ENCODE data around the gene RAPGEF4. TPM values are rescaled to one million over a fixed set of nuclear protein-coding genes. Genes with fewer than 3 reads are reported as not detected.

Gene RAPGEF4
- total and polyA plus RNA-seq, 2 donors (not counting 1 experiment from before 2014, with no cell fraction given), result 0.22 to 0.30 TPM

DNA sequence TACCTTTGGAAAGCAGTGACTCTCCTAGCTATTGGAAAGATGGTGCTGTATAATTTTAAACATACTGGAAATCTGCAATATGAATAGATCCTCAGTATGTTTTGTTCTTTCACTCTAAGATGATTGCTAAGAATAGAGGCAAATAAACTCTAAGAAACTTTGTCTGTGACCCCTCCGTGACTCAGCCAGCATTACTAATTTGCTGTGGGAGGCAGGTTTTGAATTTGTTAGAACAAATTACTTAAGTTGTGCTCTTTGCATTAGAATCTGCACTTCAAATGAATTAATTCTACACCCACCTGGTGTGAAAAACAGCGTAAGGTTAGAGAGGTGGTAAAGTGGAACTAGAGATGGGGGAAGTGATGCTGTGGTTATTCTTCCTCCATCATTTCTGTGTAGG, 142.2 kb downstream of the RAPGEF4 start:
- no peaks in the 10 kb centered on the region for H3K79me2 ChIP-seq (ENCODE audit: control insufficient read depth, insufficient read depth, low read length)
- H3K27me3 ChIP-seq (replicated peaks in 1 of 4; ENCODE audit: control extremely low read depth in 1 of 4, control insufficient read depth in 3 of 4, insufficient read depth in 4 of 4, low read length in 3 of 4), result peaks cover 0 to 2% (median 0%) of the 10 kb centered on the region in 4 experiments
- CTCF ChIA-PET, result no interaction called here
- no peaks in the 10 kb centered on the region for H3K4me1 ChIP-seq (ENCODE audit: control insufficient read depth in 2 of 2, insufficient read depth in 2 of 2, low read length in 2 of 2)
- H3K36me3 ChIP-seq (replicated peaks in 1 of 2; ENCODE audit: control extremely low read depth in 1 of 2, control insufficient read depth in 1 of 2, extremely low read depth in 1 of 2, insufficient read depth in 2 of 2, low read length in 1 of 2), result no peaks in the 10 kb centered on the region
- H3K4me2 ChIP-seq (replicated peaks; ENCODE audit: low read depth, low read length, poor library complexity, severe bottlenecking), result no peak overlapping the region
- no peak overlapping the region for H3K4me3 ChIP-seq (ENCODE audit: control extremely low read depth in 1 of 5, extremely low read depth in 1 of 5, insufficient read depth in 1 of 5, low read depth in 2 of 5, low read length in 4 of 5)
- intact Hi-C loops (cut with micrococcal nuclease), result no loop called here
- H3K27me3 Mint-ChIP-seq, result peaks cover 24% of the 10 kb centered on the region
- no peak for TF ChIP-seq EZH2 (IDR thresholded peaks at IDR 0.05; ENCODE audit: borderline replicate concordance, insufficient read depth, low read depth, low read length, poor library complexity, severe bottlenecking)
- no peak for TF ChIP-seq CTCF (IDR thresholded peaks at IDR 0.05)
- POLR2A ChIA-PET, result no interaction called here
- no peak overlapping the region for H3K4me3 Mint-ChIP-seq
- no peaks in the 10 kb centered on the region for H3K9me3 Mint-ChIP-seq (ENCODE audit: insufficient read depth)
- H3K27ac Mint-ChIP-seq, result no peak overlapping the region
- H3K9ac ChIP-seq (ENCODE audit: low read length), result no peak overlapping the region
- ATAC-seq (ENCODE audit: low read depth) (no peak), DNase-seq (no peak)
- no peaks in the 10 kb centered on the region for H4K20me1 ChIP-seq (ENCODE audit: control insufficient read depth, insufficient read depth, low read length, poor library complexity, severe bottlenecking)
- H3K27ac ChIP-seq (ENCODE audit: low read length in 2 of 2), result no peak overlapping the region
- H3K9me3 ChIP-seq (ENCODE audit: control extremely low read depth in 1 of 3, control insufficient read depth in 2 of 3, insufficient read depth in 1 of 3, low read length in 2 of 3), result peaks cover 0 to 2% (median 0%) of the 10 kb centered on the region in 3 donors
- WGBS (ENCODE audit: insufficient coverage), result no CpG with 5 or more reads among the region's 2 CpGs
- H2AFZ ChIP-seq (ENCODE audit: insufficient read depth, low read depth, low read length, poor library complexity, severe bottlenecking), result no peak overlapping the region
- H3K4me1 Mint-ChIP-seq, result no peaks in the 10 kb centered on the region

DNA sequence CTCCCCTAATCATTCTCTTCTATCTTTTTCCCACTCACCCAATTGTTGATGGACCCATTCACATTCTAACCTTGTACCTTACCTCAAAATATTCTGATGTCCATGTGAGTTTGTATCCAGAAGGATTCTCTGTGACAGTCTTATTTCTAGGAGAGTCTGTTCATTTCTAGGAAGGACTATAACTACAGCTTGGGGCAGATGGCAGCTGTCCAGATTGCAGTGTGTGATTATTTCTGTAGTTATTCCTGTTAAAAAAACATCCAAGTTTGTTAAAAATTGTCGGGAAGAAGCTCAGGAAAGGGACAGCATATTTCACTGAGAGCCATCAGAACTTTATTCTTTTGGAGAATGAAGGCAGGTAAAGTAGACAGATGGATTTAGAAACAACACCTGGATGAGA, 142.6 kb downstream of the RAPGEF4 start:
- H3K9ac ChIP-seq (ENCODE audit: low read length), result no peak overlapping the region
- Mint-ChIP-seq H3K4me1 (no peaks in the 10 kb centered on the region), H3K27me3 (peaks cover 23% of the 10 kb centered on the region), H3K4me3 (no peak overlapping the region), H3K27ac (no peak overlapping the region), H3K9me3 (ENCODE audit: insufficient read depth) (no peaks in the 10 kb centered on the region)
- ChIA-PET POLR2A (no interaction called here), CTCF (no interaction called here)
- no peak for TF ChIP-seq CTCF (IDR thresholded peaks at IDR 0.05)
- no peak for TF ChIP-seq EZH2 (IDR thresholded peaks at IDR 0.05; ENCODE audit: borderline replicate concordance, insufficient read depth, low read depth, low read length, poor library complexity, severe bottlenecking)
- H3K4me1 ChIP-seq (ENCODE audit: control insufficient read depth in 2 of 2, insufficient read depth in 2 of 2, low read length in 2 of 2), result no peaks in the 10 kb centered on the region
- no peaks in the 10 kb centered on the region for H3K79me2 ChIP-seq (ENCODE audit: control insufficient read depth, insufficient read depth, low read length)
- H3K27me3 ChIP-seq (replicated peaks in 1 of 4; ENCODE audit: control extremely low read depth in 1 of 4, control insufficient read depth in 3 of 4, insufficient read depth in 4 of 4, low read length in 3 of 4), result peaks cover 0 to 2% (median 0%) of the 10 kb centered on the region in 4 experiments
- 60% methylated on average over 1 of the region's 1 CpG for WGBS (ENCODE audit: insufficient coverage)
- H3K4me3 ChIP-seq (ENCODE audit: control extremely low read depth in 1 of 5, extremely low read depth in 1 of 5, insufficient read depth in 1 of 5, low read depth in 2 of 5, low read length in 4 of 5), result no peak overlapping the region
- no peak overlapping the region for H3K27ac ChIP-seq (ENCODE audit: low read length in 2 of 2)
- no peaks in the 10 kb centered on the region for H4K20me1 ChIP-seq (ENCODE audit: control insufficient read depth, insufficient read depth, low read length, poor library complexity, severe bottlenecking)
- no peak for ATAC-seq (ENCODE audit: low read depth)
- peaks cover 0 to 2% (median 0%) of the 10 kb centered on the region in 3 donors for H3K9me3 ChIP-seq (ENCODE audit: control extremely low read depth in 1 of 3, control insufficient read depth in 2 of 3, insufficient read depth in 1 of 3, low read length in 2 of 3)
- no peak overlapping the region for H3K4me2 ChIP-seq (replicated peaks; ENCODE audit: low read depth, low read length, poor library complexity, severe bottlenecking)
- no peak overlapping the region for H2AFZ ChIP-seq (ENCODE audit: insufficient read depth, low read depth, low read length, poor library complexity, severe bottlenecking)
- H3K36me3 ChIP-seq (replicated peaks in 1 of 2; ENCODE audit: control extremely low read depth in 1 of 2, control insufficient read depth in 1 of 2, extremely low read depth in 1 of 2, insufficient read depth in 2 of 2, low read length in 1 of 2), result no peaks in the 10 kb centered on the region
- no peak for DNase-seq
- intact Hi-C loops (cut with micrococcal nuclease), result no loop called here

Data from B cell (primary cell).